AG09309 (cell line): ENCODE data around the gene SLC1A7.

Experiments
- DNase-seq: peaks from one replicate; pipeline ENCODE4 v3.0.0-alpha.2; 2010; ENCODE audit warnings: low read depth
- H3K4me3 ChIP-seq: 2 replicates; pipeline ENCODE4 v1.5.1; 2011; ENCODE audit warnings: mild to moderate bottlenecking, low read depth, low read length, moderate library complexity; ENCODE audit not compliant: control insufficient read depth
- TF ChIP-seq, protein P1 (sequence below): IDR thresholded peaks from 2 replicates; pipeline ENCODE4 v1.5.1; 2011; ENCODE audit warnings: mild to moderate bottlenecking, low read depth, low read length, inconsistent platforms; ENCODE audit not compliant: insufficient read depth, control insufficient read depth; ENCODE audit errors: missing control alignments

The SLC1A7 gene

DNA sequence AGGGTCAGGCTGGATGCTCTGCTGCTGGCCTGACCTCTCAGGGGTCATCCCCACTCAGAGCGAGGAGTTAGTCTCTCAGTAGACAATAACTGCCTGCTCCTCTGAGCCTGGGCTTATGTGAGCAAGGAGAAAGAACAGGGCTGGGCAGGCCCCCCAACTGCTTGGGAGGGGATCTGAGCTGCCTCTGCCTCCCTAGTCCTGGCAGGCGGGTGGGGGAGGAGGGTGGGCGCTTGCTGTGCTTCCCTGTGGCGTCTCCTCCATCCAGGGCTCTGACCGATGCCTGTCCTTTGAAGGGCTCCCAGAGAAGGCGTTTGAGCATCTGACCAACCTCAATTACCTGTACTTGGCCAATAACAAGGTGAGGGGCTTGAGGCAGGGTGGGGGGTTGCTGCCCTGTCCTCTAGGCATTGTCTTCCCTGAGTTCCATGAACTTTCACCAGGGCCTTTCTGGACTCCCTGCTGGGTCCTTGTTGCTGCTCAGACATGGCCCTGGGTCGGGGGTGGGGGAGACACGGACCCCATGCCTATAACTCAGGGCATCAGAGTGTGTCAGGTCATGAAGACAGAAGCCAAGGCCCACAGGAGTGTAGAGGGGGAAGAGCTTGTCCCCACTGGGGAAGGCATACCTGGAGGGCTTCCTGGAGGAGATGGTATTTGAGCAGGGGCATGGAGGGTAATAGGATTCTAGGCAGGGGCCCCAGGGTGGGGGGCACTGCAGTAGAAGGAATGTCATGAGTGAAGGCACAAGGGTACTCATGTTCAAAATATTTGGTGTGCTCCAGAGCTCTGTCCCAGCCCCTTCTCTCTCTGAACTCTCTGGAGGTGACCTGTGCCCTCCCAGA lies 67.9 kb downstream of the SLC1A7 start:
- no peak for DNase-seq
- H3K4me3 ChIP-seq = no peak overlapping the region
- TF ChIP-seq, protein P1, sequence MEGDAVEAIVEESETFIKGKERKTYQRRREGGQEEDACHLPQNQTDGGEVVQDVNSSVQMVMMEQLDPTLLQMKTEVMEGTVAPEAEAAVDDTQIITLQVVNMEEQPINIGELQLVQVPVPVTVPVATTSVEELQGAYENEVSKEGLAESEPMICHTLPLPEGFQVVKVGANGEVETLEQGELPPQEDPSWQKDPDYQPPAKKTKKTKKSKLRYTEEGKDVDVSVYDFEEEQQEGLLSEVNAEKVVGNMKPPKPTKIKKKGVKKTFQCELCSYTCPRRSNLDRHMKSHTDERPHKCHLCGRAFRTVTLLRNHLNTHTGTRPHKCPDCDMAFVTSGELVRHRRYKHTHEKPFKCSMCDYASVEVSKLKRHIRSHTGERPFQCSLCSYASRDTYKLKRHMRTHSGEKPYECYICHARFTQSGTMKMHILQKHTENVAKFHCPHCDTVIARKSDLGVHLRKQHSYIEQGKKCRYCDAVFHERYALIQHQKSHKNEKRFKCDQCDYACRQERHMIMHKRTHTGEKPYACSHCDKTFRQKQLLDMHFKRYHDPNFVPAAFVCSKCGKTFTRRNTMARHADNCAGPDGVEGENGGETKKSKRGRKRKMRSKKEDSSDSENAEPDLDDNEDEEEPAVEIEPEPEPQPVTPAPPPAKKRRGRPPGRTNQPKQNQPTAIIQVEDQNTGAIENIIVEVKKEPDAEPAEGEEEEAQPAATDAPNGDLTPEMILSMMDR = no peak

DNA sequence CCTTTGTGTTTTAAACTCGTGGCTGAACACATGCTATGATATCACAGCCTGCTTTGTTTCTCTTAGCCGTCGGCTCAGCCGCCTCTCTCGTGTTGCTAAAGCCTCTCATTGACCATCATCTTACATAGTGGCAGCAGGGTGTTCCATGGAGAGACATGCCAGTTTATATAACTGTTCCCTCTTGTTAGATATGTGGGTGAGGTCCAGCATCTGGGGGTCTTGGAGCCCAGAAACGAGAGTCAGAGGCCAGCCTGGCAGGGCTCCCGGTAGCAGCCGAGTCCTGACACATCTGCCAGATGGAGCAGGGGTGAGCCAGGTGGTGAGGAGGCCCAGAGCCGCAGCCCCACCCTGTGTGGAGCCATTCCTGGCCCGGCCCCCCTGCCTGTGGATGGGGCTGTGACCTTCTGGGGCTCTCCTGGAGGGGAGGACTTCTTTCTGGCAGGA lies 68.5 kb downstream of the SLC1A7 start:
- TF ChIP-seq, protein P1 = no peak
- no peak overlapping the region for H3K4me3 ChIP-seq
- no peak for DNase-seq

DNA sequence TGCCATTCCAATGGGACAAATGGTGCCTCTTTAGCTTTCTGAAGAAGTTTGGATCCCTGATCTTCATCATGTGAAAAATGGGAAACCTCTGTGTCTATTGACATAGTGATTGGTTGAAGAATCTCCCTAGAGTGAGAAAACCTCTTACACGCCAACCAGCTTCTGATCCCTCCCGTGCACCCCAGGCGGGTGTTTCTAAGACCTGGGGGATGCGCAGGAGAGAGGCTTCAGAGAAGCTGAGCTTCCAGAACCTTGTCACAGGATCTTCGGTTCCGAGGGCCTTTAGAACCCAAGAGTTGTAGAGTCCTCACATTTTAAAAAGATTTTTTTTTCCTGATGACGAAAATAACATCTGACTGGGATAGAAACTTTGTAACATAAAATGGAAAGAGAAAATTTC lies 69.2 kb downstream of the SLC1A7 start:
- no peak overlapping the region for H3K4me3 ChIP-seq
- DNase-seq = no peak
- TF ChIP-seq, protein P1 = no peak

DNA sequence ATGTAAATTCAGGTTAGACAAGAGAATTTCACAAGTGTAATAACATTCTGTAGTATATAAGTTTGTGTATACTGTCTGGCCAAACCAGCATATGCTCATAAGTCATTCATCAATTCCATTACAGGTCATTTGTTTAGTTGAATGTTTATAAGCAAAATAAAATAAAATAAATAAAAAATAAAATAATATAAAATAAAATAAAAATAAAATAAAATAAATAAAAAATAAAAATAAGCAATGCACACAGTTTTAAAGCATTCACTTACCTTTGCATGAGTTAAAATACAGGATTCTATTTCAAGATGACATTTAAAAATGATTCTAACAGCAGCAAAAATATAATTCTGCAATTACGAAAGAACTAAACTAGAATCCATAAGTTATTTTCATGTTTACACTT lies 70.5 kb downstream of the SLC1A7 start:
- DNase-seq = no peak
- TF ChIP-seq, protein P1 = no peak
- no peak overlapping the region for H3K4me3 ChIP-seq

DNA sequence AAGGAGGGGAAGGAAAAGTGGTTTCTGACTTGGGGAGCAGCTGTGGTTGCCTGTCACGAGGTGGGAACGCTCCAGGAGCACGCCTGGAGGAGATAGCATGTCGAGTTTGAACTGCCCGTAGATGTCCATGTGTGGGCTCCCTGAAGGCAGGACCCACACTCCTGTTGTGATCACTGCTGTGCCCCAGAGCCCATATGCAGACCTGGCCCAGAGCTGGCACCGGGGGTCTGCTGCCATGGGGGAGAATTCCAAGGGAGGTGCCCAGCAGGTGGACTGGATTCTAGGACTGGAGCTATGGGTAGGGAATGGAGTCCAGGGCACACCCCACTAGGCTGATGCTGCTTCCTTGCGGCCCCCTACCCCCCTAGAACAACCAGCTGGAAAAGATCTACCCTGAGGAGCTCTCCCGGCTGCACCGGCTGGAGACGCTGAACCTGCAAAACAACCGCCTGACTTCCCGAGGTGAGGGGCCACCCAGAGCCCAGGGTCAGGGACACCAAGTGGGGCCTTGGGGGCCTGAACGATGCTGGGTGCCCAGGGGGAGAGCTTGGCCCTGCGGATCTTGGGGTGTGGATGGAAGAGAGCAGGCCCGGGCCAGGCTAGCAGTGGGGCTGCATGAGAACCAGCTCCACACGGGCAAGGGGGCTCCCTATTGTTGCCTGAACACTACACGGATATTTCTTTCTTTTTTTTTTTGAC lies 71.1 kb downstream of the SLC1A7 start:
- H3K4me3 ChIP-seq = no peak overlapping the region
- no peak for DNase-seq
- TF ChIP-seq, protein P1 = no peak

DNA sequence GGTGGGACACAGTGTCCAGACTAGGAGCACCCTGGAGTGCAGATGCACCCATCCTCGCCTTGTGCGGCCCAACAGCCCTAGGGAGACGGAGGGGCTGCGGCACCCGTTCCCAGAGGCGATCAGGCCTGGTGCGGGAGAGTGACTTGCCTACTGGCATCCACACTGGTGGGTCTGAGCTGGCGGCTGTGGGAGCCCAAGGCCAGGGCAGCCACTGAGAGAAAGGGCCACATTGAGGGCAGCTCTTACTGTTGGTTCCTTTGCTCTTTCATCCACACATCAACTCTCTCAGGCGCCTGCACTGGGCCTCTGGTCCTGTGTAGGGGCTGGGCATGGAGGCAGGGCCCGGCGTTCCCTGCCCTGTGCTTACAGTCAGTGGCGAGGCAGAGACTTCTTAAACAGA lies 71.8 kb downstream of the SLC1A7 start:
- TF ChIP-seq, protein P1 = no peak

More for the DNA sequence above, 71.8 kb downstream of the SLC1A7 start:
- DNase-seq = no peak
- no peak overlapping the region for H3K4me3 ChIP-seq
